ENCODE results near the gene BAX.

The BAX gene

DNA sequence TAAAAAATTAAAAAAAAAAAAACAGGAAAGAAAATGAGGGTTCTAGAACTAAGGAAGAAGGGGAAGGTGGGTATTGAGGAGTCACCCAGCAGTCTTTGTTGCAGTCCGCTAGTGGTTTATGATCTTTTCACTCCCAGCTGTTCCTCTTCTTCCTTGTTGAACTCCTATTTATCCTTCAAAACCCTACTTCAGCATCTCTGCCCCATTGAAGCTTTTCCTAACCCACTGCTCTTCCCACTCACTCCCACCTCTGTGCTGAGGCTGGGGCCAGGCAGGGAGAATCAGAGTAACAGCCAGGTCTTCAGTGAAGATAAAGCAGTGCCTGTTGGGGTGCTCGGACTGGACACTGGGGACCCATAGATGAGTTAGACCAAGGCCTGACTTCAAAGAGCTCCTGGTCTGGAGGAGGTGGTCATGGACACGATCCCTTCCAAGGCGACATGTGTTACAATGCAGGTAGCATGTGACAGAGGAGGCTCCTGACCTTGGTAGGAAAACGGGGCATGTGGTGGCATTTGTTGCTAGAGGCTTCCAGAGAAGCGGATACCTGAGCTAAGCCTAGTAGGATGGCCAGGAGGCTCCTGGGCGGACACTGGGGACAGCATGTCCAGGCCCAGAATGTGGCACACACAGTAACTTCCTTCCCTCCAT lies 50.4 kb downstream of the BAX start:
- H3K4me3 ChIP-seq (replicated peaks; ENCODE audit: insufficient read depth, low read length), result no peak overlapping the region
- TF ChIP-seq GABPA (IDR thresholded peaks at IDR 0.05; ENCODE audit: low read depth) (no peak), SPI1 (IDR thresholded peaks at IDR 0.05; ENCODE audit: borderline replicate concordance, low read depth) (no peak), POLR2AphosphoS5 (IDR thresholded peaks at IDR 0.05; ENCODE audit: low read depth) (no peak)
- TF ChIP-seq, protein P1, sequence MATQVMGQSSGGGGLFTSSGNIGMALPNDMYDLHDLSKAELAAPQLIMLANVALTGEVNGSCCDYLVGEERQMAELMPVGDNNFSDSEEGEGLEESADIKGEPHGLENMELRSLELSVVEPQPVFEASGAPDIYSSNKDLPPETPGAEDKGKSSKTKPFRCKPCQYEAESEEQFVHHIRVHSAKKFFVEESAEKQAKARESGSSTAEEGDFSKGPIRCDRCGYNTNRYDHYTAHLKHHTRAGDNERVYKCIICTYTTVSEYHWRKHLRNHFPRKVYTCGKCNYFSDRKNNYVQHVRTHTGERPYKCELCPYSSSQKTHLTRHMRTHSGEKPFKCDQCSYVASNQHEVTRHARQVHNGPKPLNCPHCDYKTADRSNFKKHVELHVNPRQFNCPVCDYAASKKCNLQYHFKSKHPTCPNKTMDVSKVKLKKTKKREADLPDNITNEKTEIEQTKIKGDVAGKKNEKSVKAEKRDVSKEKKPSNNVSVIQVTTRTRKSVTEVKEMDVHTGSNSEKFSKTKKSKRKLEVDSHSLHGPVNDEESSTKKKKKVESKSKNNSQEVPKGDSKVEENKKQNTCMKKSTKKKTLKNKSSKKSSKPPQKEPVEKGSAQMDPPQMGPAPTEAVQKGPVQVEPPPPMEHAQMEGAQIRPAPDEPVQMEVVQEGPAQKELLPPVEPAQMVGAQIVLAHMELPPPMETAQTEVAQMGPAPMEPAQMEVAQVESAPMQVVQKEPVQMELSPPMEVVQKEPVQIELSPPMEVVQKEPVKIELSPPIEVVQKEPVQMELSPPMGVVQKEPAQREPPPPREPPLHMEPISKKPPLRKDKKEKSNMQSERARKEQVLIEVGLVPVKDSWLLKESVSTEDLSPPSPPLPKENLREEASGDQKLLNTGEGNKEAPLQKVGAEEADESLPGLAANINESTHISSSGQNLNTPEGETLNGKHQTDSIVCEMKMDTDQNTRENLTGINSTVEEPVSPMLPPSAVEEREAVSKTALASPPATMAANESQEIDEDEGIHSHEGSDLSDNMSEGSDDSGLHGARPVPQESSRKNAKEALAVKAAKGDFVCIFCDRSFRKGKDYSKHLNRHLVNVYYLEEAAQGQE (IDR thresholded peaks at IDR 0.05; ENCODE audit: insufficient replicate concordance, low read depth), result no peak
- TF ChIP-seq, protein P2, sequence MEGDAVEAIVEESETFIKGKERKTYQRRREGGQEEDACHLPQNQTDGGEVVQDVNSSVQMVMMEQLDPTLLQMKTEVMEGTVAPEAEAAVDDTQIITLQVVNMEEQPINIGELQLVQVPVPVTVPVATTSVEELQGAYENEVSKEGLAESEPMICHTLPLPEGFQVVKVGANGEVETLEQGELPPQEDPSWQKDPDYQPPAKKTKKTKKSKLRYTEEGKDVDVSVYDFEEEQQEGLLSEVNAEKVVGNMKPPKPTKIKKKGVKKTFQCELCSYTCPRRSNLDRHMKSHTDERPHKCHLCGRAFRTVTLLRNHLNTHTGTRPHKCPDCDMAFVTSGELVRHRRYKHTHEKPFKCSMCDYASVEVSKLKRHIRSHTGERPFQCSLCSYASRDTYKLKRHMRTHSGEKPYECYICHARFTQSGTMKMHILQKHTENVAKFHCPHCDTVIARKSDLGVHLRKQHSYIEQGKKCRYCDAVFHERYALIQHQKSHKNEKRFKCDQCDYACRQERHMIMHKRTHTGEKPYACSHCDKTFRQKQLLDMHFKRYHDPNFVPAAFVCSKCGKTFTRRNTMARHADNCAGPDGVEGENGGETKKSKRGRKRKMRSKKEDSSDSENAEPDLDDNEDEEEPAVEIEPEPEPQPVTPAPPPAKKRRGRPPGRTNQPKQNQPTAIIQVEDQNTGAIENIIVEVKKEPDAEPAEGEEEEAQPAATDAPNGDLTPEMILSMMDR (IDR thresholded peaks at IDR 0.05; ENCODE audit: insufficient read depth, low read length), result no peak
- H3K27me3 ChIP-seq (ENCODE audit: insufficient read depth, poor library complexity, severe bottlenecking), result no peaks in the 10 kb centered on the region
- DNase-seq (ENCODE audit: low read depth in 1 of 2, low spot score in 1 of 2), result no peak
- no peak overlapping the region for H3K27ac ChIP-seq (replicated peaks)

DNA sequence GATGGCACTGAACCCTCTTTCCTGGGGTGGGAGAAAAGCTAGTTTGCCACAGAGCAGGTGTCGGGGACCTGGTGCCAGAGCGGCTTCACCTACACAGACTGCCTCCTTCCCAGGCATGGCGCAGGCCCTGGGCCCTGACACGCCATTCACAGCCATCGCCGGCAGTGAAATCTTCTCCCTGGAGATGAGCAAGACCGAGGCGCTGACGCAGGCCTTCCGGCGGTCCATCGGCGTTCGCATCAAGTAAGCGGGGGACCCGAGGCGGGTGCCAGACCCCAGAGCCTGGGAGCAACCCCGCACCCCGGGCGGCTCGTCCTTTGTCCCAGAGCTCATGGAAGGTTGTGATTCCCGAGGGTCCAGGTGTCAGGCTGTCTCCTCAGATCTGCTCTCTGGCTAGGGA lies 52.2 kb downstream of the BAX start:
- no peak for DNase-seq (ENCODE audit: low read depth in 1 of 2, low spot score in 1 of 2)

DNA sequence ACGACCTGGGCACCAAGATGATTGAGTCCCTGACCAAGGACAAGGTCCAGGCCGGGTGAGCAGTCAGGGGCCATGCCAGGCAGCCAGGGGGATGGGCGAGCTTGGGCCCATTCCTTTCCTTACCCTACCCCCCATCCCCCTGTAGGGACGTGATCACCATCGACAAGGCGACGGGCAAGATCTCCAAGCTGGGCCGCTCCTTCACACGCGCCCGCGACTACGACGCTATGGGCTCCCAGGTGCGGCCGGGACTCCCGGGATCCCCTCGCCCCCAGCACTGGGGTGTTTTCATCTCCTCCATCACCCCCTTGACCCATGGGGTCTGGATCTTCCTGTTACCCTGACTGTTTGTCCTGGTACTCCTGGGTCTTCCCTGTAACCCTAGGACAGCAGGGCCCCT lies 55.2 kb downstream of the BAX start:
- Histone ChIP-seq H3K4me3 (replicated peaks; ENCODE audit: insufficient read depth, low read length) (no peak overlapping the region), H3K27me3 (ENCODE audit: insufficient read depth, poor library complexity, severe bottlenecking) (no peaks in the 10 kb centered on the region), H3K27ac (replicated peaks) (no peak overlapping the region)
- no peak for TF ChIP-seq GABPA (IDR thresholded peaks at IDR 0.05; ENCODE audit: low read depth)
- TF ChIP-seq, protein P1 (IDR thresholded peaks at IDR 0.05; ENCODE audit: insufficient replicate concordance, low read depth), result no peak
- TF ChIP-seq POLR2AphosphoS5 (IDR thresholded peaks at IDR 0.05; ENCODE audit: low read depth), result no peak
- no peak for TF ChIP-seq SPI1 (IDR thresholded peaks at IDR 0.05; ENCODE audit: borderline replicate concordance, low read depth)
- TF ChIP-seq, protein P2 (IDR thresholded peaks at IDR 0.05; ENCODE audit: insufficient read depth, low read length), result no peak
- DNase-seq (ENCODE audit: low read depth in 1 of 2, low spot score in 1 of 2), result no peak

More for the DNA sequence above, 52.2 kb downstream of the BAX start:
- TF ChIP-seq, protein P1 (IDR thresholded peaks at IDR 0.05; ENCODE audit: insufficient replicate concordance, low read depth), result no peak
- TF ChIP-seq SPI1 (IDR thresholded peaks at IDR 0.05; ENCODE audit: borderline replicate concordance, low read depth) (no peak), GABPA (IDR thresholded peaks at IDR 0.05; ENCODE audit: low read depth) (no peak), POLR2AphosphoS5 (IDR thresholded peaks at IDR 0.05; ENCODE audit: low read depth) (no peak)
- TF ChIP-seq, protein P2 (IDR thresholded peaks at IDR 0.05; ENCODE audit: insufficient read depth, low read length), result no peak
- no peak overlapping the region for H3K27ac ChIP-seq (replicated peaks)
- no peak overlapping the region for H3K4me3 ChIP-seq (replicated peaks; ENCODE audit: insufficient read depth, low read length)
- no peaks in the 10 kb centered on the region for H3K27me3 ChIP-seq (ENCODE audit: insufficient read depth, poor library complexity, severe bottlenecking)
